ENCODE measurements around the gene LRRC4C.

The LRRC4C gene

DNA sequence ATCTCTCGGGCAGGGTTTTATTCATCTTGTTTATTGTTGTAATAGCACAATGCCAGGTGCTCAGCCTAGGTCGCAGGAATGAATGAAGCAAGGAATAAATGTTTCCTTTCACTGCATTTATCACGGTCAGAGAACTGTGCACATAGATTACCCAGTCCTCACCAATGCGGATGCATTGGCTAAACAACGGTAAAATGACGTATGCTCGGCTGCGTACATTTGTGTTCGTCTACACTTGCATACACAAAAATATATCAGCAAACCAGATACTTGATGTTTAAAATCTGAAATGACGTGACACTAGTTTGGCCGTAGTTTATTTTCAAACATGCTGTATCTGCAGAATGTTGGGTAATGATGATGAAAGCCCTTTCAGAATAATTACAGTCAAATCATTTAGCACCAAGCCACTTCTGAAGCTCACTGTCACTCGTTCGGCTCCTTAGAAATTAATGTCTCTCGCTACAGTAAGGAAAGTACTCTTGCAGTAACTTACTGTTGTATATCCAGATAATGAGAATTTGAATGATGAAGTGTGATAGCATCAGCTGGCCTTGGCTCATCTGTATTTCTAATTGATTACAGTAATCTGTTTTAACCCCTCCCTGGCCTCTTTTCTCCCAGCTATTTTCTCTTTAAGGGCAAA lies 268.9 kb downstream of the LRRC4C start:
- no peak overlapping the region for H3K27ac ChIP-seq
- TF ChIP-seq, protein P1, sequence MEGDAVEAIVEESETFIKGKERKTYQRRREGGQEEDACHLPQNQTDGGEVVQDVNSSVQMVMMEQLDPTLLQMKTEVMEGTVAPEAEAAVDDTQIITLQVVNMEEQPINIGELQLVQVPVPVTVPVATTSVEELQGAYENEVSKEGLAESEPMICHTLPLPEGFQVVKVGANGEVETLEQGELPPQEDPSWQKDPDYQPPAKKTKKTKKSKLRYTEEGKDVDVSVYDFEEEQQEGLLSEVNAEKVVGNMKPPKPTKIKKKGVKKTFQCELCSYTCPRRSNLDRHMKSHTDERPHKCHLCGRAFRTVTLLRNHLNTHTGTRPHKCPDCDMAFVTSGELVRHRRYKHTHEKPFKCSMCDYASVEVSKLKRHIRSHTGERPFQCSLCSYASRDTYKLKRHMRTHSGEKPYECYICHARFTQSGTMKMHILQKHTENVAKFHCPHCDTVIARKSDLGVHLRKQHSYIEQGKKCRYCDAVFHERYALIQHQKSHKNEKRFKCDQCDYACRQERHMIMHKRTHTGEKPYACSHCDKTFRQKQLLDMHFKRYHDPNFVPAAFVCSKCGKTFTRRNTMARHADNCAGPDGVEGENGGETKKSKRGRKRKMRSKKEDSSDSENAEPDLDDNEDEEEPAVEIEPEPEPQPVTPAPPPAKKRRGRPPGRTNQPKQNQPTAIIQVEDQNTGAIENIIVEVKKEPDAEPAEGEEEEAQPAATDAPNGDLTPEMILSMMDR (conservative IDR thresholded peaks at IDR 0.05): no peak

- H3K27ac ChIP-seq: no peak overlapping the region
- TF ChIP-seq, protein P1 (conservative IDR thresholded peaks at IDR 0.05): no peak
Observed at GRCh38 chr11:41189701-41190436, 269.6 kb downstream of the LRRC4C start.

- TF ChIP-seq, protein P1 (conservative IDR thresholded peaks at IDR 0.05): no peak
- H3K27ac ChIP-seq: no peak overlapping the region
Observed at GRCh38 chr11:41177791-41178190, 281.7 kb downstream of the LRRC4C start.

GRCh38 chr11:41175304-41175972 lies 284.0 kb downstream of the LRRC4C start:
- TF ChIP-seq, protein P1 (conservative IDR thresholded peaks at IDR 0.05): peak; percentile 53
- no peak overlapping the region for H3K27ac ChIP-seq

- TF ChIP-seq, protein P1 (conservative IDR thresholded peaks at IDR 0.05): no peak
Observed at GRCh38 chr11:41146326-41146725, 313.1 kb downstream of the LRRC4C start.

GRCh38 chr11:41145420-41145819 lies 314.0 kb downstream of the LRRC4C start:
- TF ChIP-seq, protein P1 (conservative IDR thresholded peaks at IDR 0.05): no peak
- H3K27ac ChIP-seq: no peak overlapping the region

More at GRCh38 chr11:41146326-41146725, 313.1 kb downstream of the LRRC4C start:
- no peak overlapping the region for H3K27ac ChIP-seq

- TF ChIP-seq, protein P1 (conservative IDR thresholded peaks at IDR 0.05): no peak
- no peak overlapping the region for H3K27ac ChIP-seq
Observed at GRCh38 chr11:41134971-41135370, 324.5 kb downstream of the LRRC4C start.
